ENCODE measurements around the gene PLXNA1. TPM values are rescaled to one million over a fixed set of nuclear protein-coding genes. Genes with fewer than 3 reads are reported as not detected.
A peak's percentile ranks its signal among the peaks of the same experiment; 100 is the strongest.

Gene PLXNA1
- total and polyA plus RNA-seq, 2 of the 8 experiments (the other 6 are each of a cell fraction or from before 2014, with no cell fraction given): 47.5 to 54.9 TPM

DNA sequence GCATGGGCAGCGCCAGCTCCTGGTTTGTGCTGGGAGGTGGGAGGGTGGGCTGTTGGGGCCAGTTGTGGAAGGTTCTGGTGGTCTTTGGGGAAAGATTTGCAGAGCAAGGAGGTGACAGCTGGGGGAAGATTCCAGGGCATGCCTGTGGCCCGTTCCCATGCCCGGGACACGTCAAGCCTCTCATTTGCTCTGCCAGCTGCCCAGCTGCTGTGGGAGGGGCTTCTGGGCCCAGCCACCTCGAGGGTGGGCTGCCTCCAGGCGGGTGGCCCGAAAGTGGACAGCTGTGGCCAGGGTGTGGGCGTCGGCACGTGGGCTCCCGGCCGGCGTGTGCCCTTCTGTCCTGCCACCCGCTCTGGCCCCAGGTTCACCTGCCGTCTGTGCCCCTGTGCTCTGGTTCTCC, 17.2 kb downstream of the PLXNA1 start:
- H3K56ac ChIP-seq (replicated peaks; ENCODE audit: insufficient read length, low read depth, low read length): no peak overlapping the region
- ChIA-PET POLR2A (ENCODE audit: partially characterized antibody) (interaction anchor here (1.6 to 2.7 kb wide), 2 partner anchors 11 to 15 kb away, joined by 3 to 9 read pairs; no protein-coding TSS in a partner anchor), CTCF (ENCODE audit: partially characterized antibody) (interaction anchor here (1.0 to 1.6 kb wide), 2 partner anchors 32 to 321 kb away, joined by 3 read pairs; no protein-coding TSS in a partner anchor)
- H4K8ac ChIP-seq (ENCODE audit: extremely low read depth, insufficient read depth, low read length): no peak overlapping the region
- no peak overlapping the region for H3K4ac ChIP-seq (replicated peaks; ENCODE audit: insufficient read length, low read depth, low read length)
- H3K9me3 ChIP-seq (ENCODE audit: insufficient read depth in 2 of 2, low read depth in 1 of 2, low read length in 1 of 2): no peaks in the 10 kb centered on the region
- H2BK12ac ChIP-seq (ENCODE audit: low read depth, low read length): 0 out of 2 replicates have a peak overlapping the region, but pooled peaks have one; percentile 75
- H3K79me2 ChIP-seq (ENCODE audit: control insufficient read depth in 1 of 2, insufficient read depth in 2 of 2, low read length in 2 of 2): peaks cover 0 to 41% of the 10 kb centered on the region in 2 experiments; a peak in 2 of 4 replicates
- DNase-seq (ENCODE audit: low read depth in 1 of 2, low spot score in 2 of 2) (no peak), FAIRE-seq (no peak)
- peaks cover 15 to 39% of the 10 kb centered on the region in 2 experiments for H4K20me1 ChIP-seq (replicated peaks in 1 of 2; ENCODE audit: control insufficient read depth in 1 of 2, insufficient read depth in 2 of 2, low read length in 2 of 2)
- 81% methylated on average over 10 of the region's 15 CpGs; no CpG with 5 or more reads in 1 of the 2 experiments for WGBS, 2 experiments (ENCODE audit: extremely low coverage in 1 of 2, insufficient coverage in 1 of 2, insufficient read length in 1 of 2, insufficient replicate concordance in 2 of 2, low coverage in 1 of 2, low lambda C conversion rate in 2 of 2, missing lambda C conversion rate in 1 of 2)
- TF ChIP-seq HDAC6 (IDR thresholded peaks at IDR 0.05; ENCODE audit: low read depth, low read length) (no peak), JUND (IDR thresholded peaks at IDR 0.05; ENCODE audit: low read length) (no peak), ZNF274 (IDR thresholded peaks at IDR 0.05; ENCODE audit: borderline replicate concordance, extremely low read depth, low read length) (no peak), YY1 (IDR thresholded peaks at IDR 0.05; ENCODE audit: low read depth, low read length) (no peak), TCF12 (IDR thresholded peaks at IDR 0.05; ENCODE audit: low read depth, low read length) (no peak), KDM5A (IDR thresholded peaks at IDR 0.05; ENCODE audit: low read length) (no peak), KDM1A (IDR thresholded peaks at IDR 0.05; ENCODE audit: borderline replicate concordance, low read length) (no peak), TAF7 (optimal IDR thresholded peaks at IDR 0.05; ENCODE audit: borderline replicate concordance, low read depth, low read length) (no peak)
- H3K4me3 ChIP-seq (ENCODE audit: extremely low read depth in 1 of 4, insufficient read depth in 2 of 4, low read depth in 3 of 4, low read length in 4 of 4): no peak overlapping the region
- peaks cover 0 to 20% (median 14%) of the 10 kb centered on the region in 4 experiments; a peak in 6 of 7 replicates for H3K4me1 ChIP-seq (replicated peaks in 1 of 4; ENCODE audit: control insufficient read depth in 3 of 4, insufficient read depth in 4 of 4, low read length in 3 of 4)
- no peak overlapping the region for H2AFZ ChIP-seq (ENCODE audit: low read length)
- no peak overlapping the region for H2BK15ac ChIP-seq (ENCODE audit: low read length)
- H3K79me1 ChIP-seq (ENCODE audit: low read depth, low read length): peaks cover 21% of the 10 kb centered on the region
- H3K14ac ChIP-seq (ENCODE audit: insufficient read length): no peak overlapping the region
- no peak overlapping the region for H2BK120ac ChIP-seq (replicated peaks; ENCODE audit: low read depth, low read length)
- H2AK5ac ChIP-seq (ENCODE audit: low read depth, low read length): no peak overlapping the region; the same call in 1 of the 2 replicates
- H3K36me3 ChIP-seq (ENCODE audit: control insufficient read depth in 2 of 4, insufficient read depth in 4 of 4, low read length in 3 of 4): peaks cover 0 to 2% (median 0%) of the 10 kb centered on the region in 4 experiments; a peak in 1 of 8 replicates
- no peak overlapping the region for H2BK5ac ChIP-seq (ENCODE audit: low read depth, low read length)
- H4K5ac ChIP-seq (ENCODE audit: insufficient read length, low read depth, low read length): no peak overlapping the region
- peak overlapping the region; percentile 29; the same call in 1 of the 2 replicates for H3K27ac ChIP-seq (ENCODE audit: low read depth, low read length)
- no peaks in the 10 kb centered on the region for H3K27me3 ChIP-seq (replicated peaks in 1 of 4; ENCODE audit: control insufficient read depth in 3 of 4, extremely low read depth in 1 of 4, insufficient read depth in 3 of 4, low read length in 3 of 4)
- H2BK20ac ChIP-seq (ENCODE audit: low read length): no peak overlapping the region
- H3K23ac ChIP-seq (ENCODE audit: insufficient read length): no peak overlapping the region
- H3K18ac ChIP-seq (ENCODE audit: extremely low read depth, low read length): no peak overlapping the region
- no peaks in the 10 kb centered on the region for H3K23me2 ChIP-seq (ENCODE audit: low read depth, low read length)
- H4K91ac ChIP-seq (replicated peaks; ENCODE audit: insufficient read length, low read length): no peak overlapping the region
- no peak overlapping the region for H3K4me2 ChIP-seq (ENCODE audit: insufficient read depth in 1 of 2, low read depth in 2 of 2, low read length in 2 of 2)
- H3K9ac ChIP-seq (replicated peaks in 1 of 4; ENCODE audit: extremely low read depth in 1 of 4, low read depth in 3 of 4, low read length in 3 of 4): no peak overlapping the region

Data from H1 (cell line).